ENCODE data around the gene ZNF398. TPM values are rescaled to one million over a fixed set of nuclear protein-coding genes. Genes with fewer than 3 reads are reported as not detected.
A peak's percentile ranks its signal among the peaks of the same experiment; 100 is the strongest.
"Not testable (repeated sequence)": the region's sequence is repeated elsewhere in the genome, so short reads cannot be mapped to it uniquely, and the experiment has no call there.

The ZNF398 gene
- total RNA-seq, 2 experiments from 2014 or later = 4.3 to 5.0 TPM

GRCh38 chr7:149130572-149131198 lies 16.6 kb upstream of the ZNF398 start:
- peaks cover 11% of the 10 kb centered on the region for H3K4me1 Mint-ChIP-seq (ENCODE audit: low read depth)
- peaks cover 41% of the 10 kb centered on the region for H3K36me3 Mint-ChIP-seq (ENCODE audit: low read depth)
- H3K4me3 Mint-ChIP-seq = no peak overlapping the region
- intact Hi-C loops (cut with micrococcal nuclease) = no loop called here
- H3K27ac Mint-ChIP-seq = no peak overlapping the region
- H3K9me3 Mint-ChIP-seq = peaks cover 9% of the 10 kb centered on the region
- no peak for DNase-seq
- CTCF ChIA-PET = interaction anchor here (1.3 kb wide), 1 partner anchor 17 kb away, joined by 3 read pairs; the partner anchor contains the start of gene ZNF398
- H3K27me3 Mint-ChIP-seq (ENCODE audit: low read depth) = no peaks in the 10 kb centered on the region

GRCh38 chr7:149133028-149133710 lies 14.1 kb upstream of the ZNF398 start:
- DNase-seq = no peak
- Mint-ChIP-seq H3K27me3 (ENCODE audit: low read depth) (no peaks in the 10 kb centered on the region), H3K9me3 (peaks cover 9% of the 10 kb centered on the region), H3K27ac (no peak overlapping the region), H3K36me3 (ENCODE audit: low read depth) (peaks cover 39% of the 10 kb centered on the region), H3K4me3 (no peak overlapping the region), H3K4me1 (ENCODE audit: low read depth) (peaks cover 4% of the 10 kb centered on the region)
- intact Hi-C loops (cut with micrococcal nuclease) = no loop called here
- CTCF ChIA-PET = interaction anchor here (0.7 to 1.7 kb wide), 2 partner anchors 11 to 14 kb away, joined by 5 read pairs; partner anchors contain the start of gene ZNF398

- Mint-ChIP-seq H3K36me3 (ENCODE audit: low read depth) (peaks cover 20% of the 10 kb centered on the region), H3K27ac (no peak overlapping the region), H3K4me3 (no peak overlapping the region), H3K4me1 (ENCODE audit: low read depth) (no peaks in the 10 kb centered on the region), H3K27me3 (ENCODE audit: low read depth) (no peaks in the 10 kb centered on the region), H3K9me3 (peaks cover 1% of the 10 kb centered on the region)
- CTCF ChIA-PET = interaction anchor here (1.0 to 1.9 kb wide), 3 partner anchors 10 to 131 kb away, joined by 3 to 11 read pairs (median 6); partner anchors contain the start of genes ZNF398 and ZNF425
- intact Hi-C loops (cut with micrococcal nuclease) = no loop called here
- no peak for DNase-seq
Measured at GRCh38 chr7:149136118-149136517, 11.1 kb upstream of the ZNF398 start.

GRCh38 chr7:149140831-149141230 lies 6.4 kb upstream of the ZNF398 start:
- H3K36me3 Mint-ChIP-seq (ENCODE audit: low read depth) = peaks cover 4% of the 10 kb centered on the region
- no peaks in the 10 kb centered on the region for H3K9me3 Mint-ChIP-seq
- no peak for DNase-seq
- CTCF ChIA-PET = no interaction called here
- peaks cover 11% of the 10 kb centered on the region for H3K4me1 Mint-ChIP-seq (ENCODE audit: low read depth)
- H3K27ac Mint-ChIP-seq = no peak overlapping the region
- intact Hi-C loops (cut with micrococcal nuclease) = no loop called here
- H3K27me3 Mint-ChIP-seq (ENCODE audit: low read depth) = no peaks in the 10 kb centered on the region
- H3K4me3 Mint-ChIP-seq = no peak overlapping the region

- no peak overlapping the region for H3K27ac Mint-ChIP-seq
- no peak for DNase-seq
- no peak overlapping the region for H3K4me3 Mint-ChIP-seq
- H3K9me3 Mint-ChIP-seq = no peaks in the 10 kb centered on the region
- peaks cover 4% of the 10 kb centered on the region for H3K36me3 Mint-ChIP-seq (ENCODE audit: low read depth)
- CTCF ChIA-PET = no interaction called here
- intact Hi-C loops (cut with micrococcal nuclease) = no loop called here
- H3K27me3 Mint-ChIP-seq (ENCODE audit: low read depth) = no peaks in the 10 kb centered on the region
- peaks cover 12% of the 10 kb centered on the region for H3K4me1 Mint-ChIP-seq (ENCODE audit: low read depth)
Measured at GRCh38 chr7:149141893-149142292, 5.4 kb upstream of the ZNF398 start.

GRCh38 chr7:149144436-149144922 lies 2.8 kb upstream of the ZNF398 start:
- H3K27me3 Mint-ChIP-seq (ENCODE audit: low read depth); H3K4me3 Mint-ChIP-seq; intact Hi-C loops (cut with micrococcal nuclease); H3K27ac Mint-ChIP-seq; H3K36me3 Mint-ChIP-seq (ENCODE audit: low read depth); DNase-seq; H3K9me3 Mint-ChIP-seq: not testable (repeated sequence)
- peaks cover 23% of the 10 kb centered on the region for H3K4me1 Mint-ChIP-seq (ENCODE audit: low read depth)
- CTCF ChIA-PET = interaction anchor here (1.0 to 1.8 kb wide), 2 partner anchors 12 to 18 kb away, joined by 5 read pairs; partner anchors contain the start of gene ZNF425

GRCh38 chr7:149145031-149145845 lies 2.0 kb upstream of the ZNF398 start:
- H3K27me3 Mint-ChIP-seq (ENCODE audit: low read depth) = no peaks in the 10 kb centered on the region
- CTCF ChIA-PET = interaction anchor here (1.2 kb wide), 2 partner anchors 140 to 261 kb away, joined by 3 read pairs; no protein-coding TSS in a partner anchor
- intact Hi-C loops (cut with micrococcal nuclease) = no loop called here
- H3K27ac Mint-ChIP-seq = peak overlapping the region; percentile 15
- H3K4me1 Mint-ChIP-seq (ENCODE audit: low read depth) = peaks cover 28% of the 10 kb centered on the region
- H3K9me3 Mint-ChIP-seq = no peaks in the 10 kb centered on the region
- H3K36me3 Mint-ChIP-seq (ENCODE audit: low read depth) = no peaks in the 10 kb centered on the region
- H3K4me3 Mint-ChIP-seq = peak overlapping the region; percentile 87
- DNase-seq = no peak

GRCh38 chr7:149147752-149148653 lies 750 bp downstream of the ZNF398 start:
- peak; percentile 66 for DNase-seq
- Mint-ChIP-seq H3K4me3 (peak overlapping the region; percentile 87), H3K4me1 (ENCODE audit: low read depth) (peaks cover 36% of the 10 kb centered on the region), H3K27me3 (ENCODE audit: low read depth) (no peaks in the 10 kb centered on the region), H3K9me3 (no peaks in the 10 kb centered on the region), H3K27ac (peak overlapping the region; percentile 53), H3K36me3 (ENCODE audit: low read depth) (no peaks in the 10 kb centered on the region)
- CTCF ChIA-PET = interaction anchor here (0.7 to 2.8 kb wide), 15 partner anchors 12 to 1870 kb away, joined by 3 to 13 read pairs (median 4); partner anchors contain the start of gene ZNF425
- intact Hi-C loops (cut with micrococcal nuclease) = loop anchor here (1.0 to 2.0 kb wide), 8 partner anchors 22 to 476 kb away; partner anchors contain the start of genes PDIA4, ZNF282, ZNF425 and ZNF746

- Mint-ChIP-seq H3K27me3 (ENCODE audit: low read depth) (no peaks in the 10 kb centered on the region), H3K4me1 (ENCODE audit: low read depth) (peaks cover 26% of the 10 kb centered on the region), H3K4me3 (no peak overlapping the region), H3K27ac (no peak overlapping the region), H3K36me3 (ENCODE audit: low read depth) (peaks cover 15% of the 10 kb centered on the region), H3K9me3 (no peaks in the 10 kb centered on the region)
- DNase-seq = no peak
- CTCF ChIA-PET = interaction anchor here (0.6 to 1.1 kb wide), 2 partner anchors 57 to 516 kb away, joined by 3 read pairs; no protein-coding TSS in a partner anchor
- intact Hi-C loops (cut with micrococcal nuclease) = no loop called here
Measured at GRCh38 chr7:149150981-149151380, 3.7 kb downstream of the ZNF398 start.

GRCh38 chr7:149153346-149153745 lies 6.1 kb downstream of the ZNF398 start:
- intact Hi-C loops (cut with micrococcal nuclease) = no loop called here
- CTCF ChIA-PET = no interaction called here
- H3K27ac Mint-ChIP-seq = no peak overlapping the region

GRCh38 chr7:149154056-149154455 lies 6.8 kb downstream of the ZNF398 start:
- no peak overlapping the region for H3K27ac Mint-ChIP-seq
- H3K9me3 Mint-ChIP-seq = no peaks in the 10 kb centered on the region
- no peak for DNase-seq
- CTCF ChIA-PET = no interaction called here
- peaks cover 26% of the 10 kb centered on the region for H3K36me3 Mint-ChIP-seq (ENCODE audit: low read depth)
- peaks cover 22% of the 10 kb centered on the region for H3K4me1 Mint-ChIP-seq (ENCODE audit: low read depth)
- intact Hi-C loops (cut with micrococcal nuclease) = no loop called here
- H3K27me3 Mint-ChIP-seq (ENCODE audit: low read depth) = no peaks in the 10 kb centered on the region
- H3K4me3 Mint-ChIP-seq = no peak overlapping the region

More at GRCh38 chr7:149153346-149153745, 6.1 kb downstream of the ZNF398 start:
- Mint-ChIP-seq H3K27me3 (ENCODE audit: low read depth) (no peaks in the 10 kb centered on the region), H3K9me3 (no peaks in the 10 kb centered on the region), H3K4me1 (ENCODE audit: low read depth) (peaks cover 28% of the 10 kb centered on the region), H3K36me3 (ENCODE audit: low read depth) (peaks cover 26% of the 10 kb centered on the region), H3K4me3 (no peak overlapping the region)
- no peak for DNase-seq

Measured in activated naive CD4-positive, alpha-beta T cell treated with anti-CD3 and anti-CD28 coated beads for 36 hours (primary cell).